H1 (cell line): Measurements from ENCODE around the gene HYLS1. TPM values are rescaled to one million over a fixed set of nuclear protein-coding genes. Genes with fewer than 3 reads are reported as not detected.

Experiments
- BRCA1 ChIP-seq: IDR thresholded peaks from 2 replicates; pipeline ENCODE4 v1.6.1; 2012; ENCODE audit warnings: low read depth, low read length, improper control_type of control experiment
- RAD21 ChIP-seq, 2 experiments: IDR thresholded peaks in 1 of 2; conservative IDR thresholded peaks in 1 of 2; 2 replicates each; pipeline ENCODE4 v1.6.1; 2011; ENCODE audit warnings: low read depth in 2 of 2, low read length in 2 of 2, improper control_type of control experiment in 1 of 2, inconsistent platforms in 1 of 2, mild to moderate bottlenecking in 1 of 2, moderate library complexity in 1 of 2
- polyA plus RNA-seq, 7 experiments: library from polyadenylated mRNA; depleted of rRNA in 3 of 7; stranded (reverse) in 5 of 7; unstranded in 2 of 7; fragments of >200 nt in 5 of 7; fragments of 200-250 nt in 2 of 7; gene quantifications; 1 replicate in 5 of 7; 2 replicates in 1 of 7; 4 replicates in 1 of 7; pipeline versions ENCODE4 v1.2.1 to v1.2.3, GENCODE V29; 2011 to 2013; ENCODE audit warnings: missing spikeins in 2 of 7, mixed read lengths in 2 of 7
- total RNA-seq: library from RNA; stranded (reverse); fragmentation: NEBNext Ultra II Directional; extraction: Animal tissue kit (Norgen Biotek cat#: 25700); gene quantifications from 2 replicates; pipeline ENCODE4 v1.2.1, GENCODE V29; 2021

HYLS1 gene
- total and polyA plus RNA-seq, 2 of the 8 experiments (the other 6 are each of a cell fraction or from before 2014, with no cell fraction given) = 5.1 to 11.6 TPM

DNA sequence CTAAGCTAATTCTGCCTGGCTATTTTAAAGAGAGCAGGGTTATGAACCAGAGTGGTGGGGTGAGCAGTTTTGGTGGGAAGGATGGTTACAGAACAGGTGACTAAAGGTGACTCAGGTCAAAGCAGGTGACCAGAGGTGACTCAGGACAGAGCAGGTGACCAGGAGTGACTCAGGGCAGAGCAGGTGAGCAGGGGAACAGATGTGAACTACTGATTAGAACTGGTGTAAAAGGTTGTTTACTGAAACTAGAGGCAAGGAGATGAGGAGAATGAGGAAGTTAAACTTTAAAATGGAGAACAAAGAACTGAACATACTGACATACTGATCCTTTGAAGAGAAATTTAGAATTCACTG is 15.4 kb upstream of the HYLS1 start (continued):
- no peak for TF ChIP-seq RAD21 (IDR thresholded peaks at IDR 0.05 in 1 of 2, conservative IDR thresholded peaks at IDR 0.05 in 1 of 2; ENCODE audit: low read depth in 2 of 2, low read length in 2 of 2)
- no peak for TF ChIP-seq BRCA1
